ENCODE measurements around the gene TERT.

Gene TERT

GRCh38 chr5:1214936-1215220, 80.0 kb downstream of the TERT start:
- Histone ChIP-seq H3K27me3 (ENCODE audit: insufficient read depth, low read length, poor library complexity) (no peaks in the 10 kb centered on the region), H3K9me3 (ENCODE audit: insufficient read depth, low read length, severe bottlenecking) (peaks cover 2% of the 10 kb centered on the region), H3K27ac (ENCODE audit: low read length) (no peak overlapping the region), H4K20me1 (ENCODE audit: insufficient read depth, low read length) (no peaks in the 10 kb centered on the region), H3K36me3 (ENCODE audit: insufficient read depth, low read length) (no peaks in the 10 kb centered on the region), H2AFZ (ENCODE audit: low read depth, low read length) (no peak overlapping the region), H3K4me2 (ENCODE audit: insufficient read depth, low read length) (no peak overlapping the region), H3K4me1 (ENCODE audit: insufficient read depth, low read length) (peaks cover 21% of the 10 kb centered on the region), H3K4me3 (ENCODE audit: low read depth in 1 of 2, low read length in 2 of 2) (no peak overlapping the region), H3K79me2 (ENCODE audit: insufficient read depth, low read length) (no peaks in the 10 kb centered on the region), H3K9ac (ENCODE audit: low read depth, low read length) (no peak overlapping the region)
- no peak for DNase-seq
- no peak for ATAC-seq (ENCODE audit: insufficient read depth, low read depth)
- no peak for TF ChIP-seq EZH2 (IDR thresholded peaks at IDR 0.05; ENCODE audit: borderline replicate concordance, low read depth, low read length, severe bottlenecking)
- TF ChIP-seq CTCF (IDR thresholded peaks at IDR 0.05; ENCODE audit: borderline replicate concordance, extremely low read depth, low read length, poor library complexity, severe bottlenecking), result no peak

GRCh38 chr5:1214163-1214935, 80.5 kb downstream of the TERT start:
- no peaks in the 10 kb centered on the region for H3K27me3 ChIP-seq (ENCODE audit: insufficient read depth, low read length, poor library complexity)
- no peak overlapping the region for H3K4me3 ChIP-seq (ENCODE audit: low read depth in 1 of 2, low read length in 2 of 2)
- no peak overlapping the region for H2AFZ ChIP-seq (ENCODE audit: low read depth, low read length)
- no peaks in the 10 kb centered on the region for H3K36me3 ChIP-seq (ENCODE audit: insufficient read depth, low read length)
- no peaks in the 10 kb centered on the region for H4K20me1 ChIP-seq (ENCODE audit: insufficient read depth, low read length)
- no peak overlapping the region for H3K4me2 ChIP-seq (ENCODE audit: insufficient read depth, low read length)
- DNase-seq (no peak), ATAC-seq (ENCODE audit: insufficient read depth, low read depth) (no peak)
- TF ChIP-seq CTCF (IDR thresholded peaks at IDR 0.05; ENCODE audit: borderline replicate concordance, extremely low read depth, low read length, poor library complexity, severe bottlenecking) (no peak), EZH2 (IDR thresholded peaks at IDR 0.05; ENCODE audit: borderline replicate concordance, low read depth, low read length, severe bottlenecking) (no peak)
- no peaks in the 10 kb centered on the region for H3K79me2 ChIP-seq (ENCODE audit: insufficient read depth, low read length)
- peaks cover 2% of the 10 kb centered on the region for H3K9me3 ChIP-seq (ENCODE audit: insufficient read depth, low read length, severe bottlenecking)
- no peak overlapping the region for H3K27ac ChIP-seq (ENCODE audit: low read length)
- no peak overlapping the region for H3K9ac ChIP-seq (ENCODE audit: low read depth, low read length)
- peaks cover 21% of the 10 kb centered on the region for H3K4me1 ChIP-seq (ENCODE audit: insufficient read depth, low read length)

GRCh38 chr5:1213508-1214162, 81.2 kb downstream of the TERT start:
- H3K4me1 ChIP-seq (ENCODE audit: insufficient read depth, low read length), result peaks cover 16% of the 10 kb centered on the region
- H3K79me2 ChIP-seq (ENCODE audit: insufficient read depth, low read length), result no peaks in the 10 kb centered on the region
- H3K27me3 ChIP-seq (ENCODE audit: insufficient read depth, low read length, poor library complexity), result no peaks in the 10 kb centered on the region
- DNase-seq, result no peak
- no peaks in the 10 kb centered on the region for H4K20me1 ChIP-seq (ENCODE audit: insufficient read depth, low read length)
- no peak overlapping the region for H2AFZ ChIP-seq (ENCODE audit: low read depth, low read length)
- no peak overlapping the region for H3K4me3 ChIP-seq (ENCODE audit: low read depth in 1 of 2, low read length in 2 of 2)
- TF ChIP-seq EZH2 (IDR thresholded peaks at IDR 0.05; ENCODE audit: borderline replicate concordance, low read depth, low read length, severe bottlenecking) (no peak), CTCF (IDR thresholded peaks at IDR 0.05; ENCODE audit: borderline replicate concordance, extremely low read depth, low read length, poor library complexity, severe bottlenecking) (no peak)
- H3K9me3 ChIP-seq (ENCODE audit: insufficient read depth, low read length, severe bottlenecking), result peaks cover 2% of the 10 kb centered on the region
- H3K4me2 ChIP-seq (ENCODE audit: insufficient read depth, low read length), result no peak overlapping the region
- no peak overlapping the region for H3K9ac ChIP-seq (ENCODE audit: low read depth, low read length)
- no peak overlapping the region for H3K27ac ChIP-seq (ENCODE audit: low read length)
- no peaks in the 10 kb centered on the region for H3K36me3 ChIP-seq (ENCODE audit: insufficient read depth, low read length)
- ATAC-seq (ENCODE audit: insufficient read depth, low read depth), result no peak
